HG03565 (cell line): ENCODE results near the gene SNX1.
"Not testable (repeated sequence)": the region's sequence is repeated elsewhere in the genome, so short reads cannot be mapped to it uniquely, and the experiment has no call there.

ENCODE experiments used
- ATAC-seq: cut with Tn5 transposase; IDR thresholded peaks from one replicate; pipeline ENCODE4 v1.9.1; 2021; ENCODE audit warnings: mild to moderate bottlenecking, moderate library complexity; ENCODE audit not compliant: unreplicated experiment

Gene SNX1, protein sequence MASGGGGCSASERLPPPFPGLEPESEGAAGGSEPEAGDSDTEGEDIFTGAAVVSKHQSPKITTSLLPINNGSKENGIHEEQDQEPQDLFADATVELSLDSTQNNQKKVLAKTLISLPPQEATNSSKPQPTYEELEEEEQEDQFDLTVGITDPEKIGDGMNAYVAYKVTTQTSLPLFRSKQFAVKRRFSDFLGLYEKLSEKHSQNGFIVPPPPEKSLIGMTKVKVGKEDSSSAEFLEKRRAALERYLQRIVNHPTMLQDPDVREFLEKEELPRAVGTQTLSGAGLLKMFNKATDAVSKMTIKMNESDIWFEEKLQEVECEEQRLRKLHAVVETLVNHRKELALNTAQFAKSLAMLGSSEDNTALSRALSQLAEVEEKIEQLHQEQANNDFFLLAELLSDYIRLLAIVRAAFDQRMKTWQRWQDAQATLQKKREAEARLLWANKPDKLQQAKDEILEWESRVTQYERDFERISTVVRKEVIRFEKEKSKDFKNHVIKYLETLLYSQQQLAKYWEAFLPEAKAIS

DNA sequence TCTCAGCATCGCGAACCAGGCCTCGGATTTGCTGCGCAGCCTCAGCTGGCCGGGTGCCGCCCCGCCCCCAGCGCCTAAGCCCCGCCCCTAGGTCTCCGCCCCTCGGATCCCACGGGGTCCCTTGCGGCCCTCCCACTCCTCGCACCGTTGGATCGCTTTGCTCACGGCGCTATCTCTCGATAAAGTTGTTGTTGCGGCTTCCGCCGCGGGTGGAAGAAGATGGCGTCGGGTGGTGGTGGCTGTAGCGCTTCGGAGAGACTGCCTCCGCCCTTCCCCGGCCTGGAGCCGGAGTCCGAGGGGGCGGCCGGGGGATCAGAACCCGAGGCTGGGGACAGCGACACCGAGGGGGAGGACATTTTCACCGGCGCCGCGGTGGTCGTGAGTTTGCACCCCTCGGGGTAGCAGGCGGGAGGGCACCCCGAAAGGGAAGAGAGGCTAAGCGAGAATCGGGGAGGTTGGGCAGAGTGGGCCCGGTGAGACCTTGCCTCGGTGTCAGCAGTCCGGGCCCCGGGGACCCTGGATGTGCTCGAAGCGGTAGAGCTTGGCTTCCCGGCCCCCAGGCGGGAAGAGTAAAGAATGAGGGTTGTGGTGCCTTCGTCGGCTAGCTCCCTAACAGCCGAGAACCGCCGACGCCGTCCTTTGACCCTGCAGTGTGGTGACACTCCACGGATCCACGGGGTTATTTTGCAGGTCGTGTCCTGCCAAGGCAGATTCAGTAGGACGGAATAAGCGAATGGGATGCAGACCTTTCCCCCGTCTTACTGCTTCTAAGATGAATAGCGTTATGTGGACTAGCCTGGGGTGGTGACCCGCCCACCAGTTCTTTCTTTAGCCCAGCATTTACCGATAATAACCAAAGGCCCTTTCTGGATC lies at the start of gene SNX1:
Gene SNX1, plus strand, starts transcription at position 188 of the 873 bp plus-strand sequence. Its CDS starts 32 bp downstream, at position 220.
- ATAC-seq = peak; percentile 39

DNA sequence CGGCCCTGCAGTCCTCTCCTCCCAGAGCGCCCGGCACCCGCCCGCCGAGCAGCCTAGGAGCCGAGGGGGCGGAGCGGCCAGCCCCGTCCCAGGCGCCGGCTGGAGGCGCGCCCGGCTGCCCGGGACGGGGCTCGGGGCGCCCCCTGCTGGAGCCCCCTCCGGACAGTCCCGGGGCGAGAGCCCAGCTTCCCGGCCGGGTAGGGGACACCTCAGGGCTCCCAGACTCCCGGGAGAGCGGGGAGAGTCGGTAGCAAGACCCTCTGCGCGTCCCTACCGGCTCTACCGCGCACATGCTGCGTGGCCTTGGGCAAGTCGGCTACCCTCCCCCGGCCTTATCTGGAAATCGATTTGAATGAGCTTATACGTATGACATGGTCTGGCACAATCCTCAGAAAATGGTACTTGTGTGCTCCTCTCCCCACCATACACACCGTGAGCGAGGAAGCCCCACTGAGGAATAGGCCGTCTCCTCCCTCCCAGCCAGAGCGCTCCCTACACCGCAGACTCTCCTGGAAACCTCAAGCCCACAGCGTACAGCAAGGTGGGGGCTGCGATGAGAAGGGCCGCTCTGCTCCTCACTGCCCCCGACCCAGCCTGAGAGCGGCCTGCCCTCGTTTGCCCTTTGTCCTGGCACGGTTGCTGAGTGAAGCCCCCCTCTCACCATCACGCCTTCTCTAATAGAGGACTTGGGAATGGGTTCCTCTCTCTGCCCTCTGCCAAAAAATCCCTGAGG lies 49.2 kb upstream of the SNX1 start, which contains the start of gene DAPK2:
Gene DAPK2, minus strand, starts transcription at position 65 of the 733 bp plus-strand sequence. CDS start 6,224 bp downstream, outside the sequence.
- ATAC-seq = no peak

DNA sequence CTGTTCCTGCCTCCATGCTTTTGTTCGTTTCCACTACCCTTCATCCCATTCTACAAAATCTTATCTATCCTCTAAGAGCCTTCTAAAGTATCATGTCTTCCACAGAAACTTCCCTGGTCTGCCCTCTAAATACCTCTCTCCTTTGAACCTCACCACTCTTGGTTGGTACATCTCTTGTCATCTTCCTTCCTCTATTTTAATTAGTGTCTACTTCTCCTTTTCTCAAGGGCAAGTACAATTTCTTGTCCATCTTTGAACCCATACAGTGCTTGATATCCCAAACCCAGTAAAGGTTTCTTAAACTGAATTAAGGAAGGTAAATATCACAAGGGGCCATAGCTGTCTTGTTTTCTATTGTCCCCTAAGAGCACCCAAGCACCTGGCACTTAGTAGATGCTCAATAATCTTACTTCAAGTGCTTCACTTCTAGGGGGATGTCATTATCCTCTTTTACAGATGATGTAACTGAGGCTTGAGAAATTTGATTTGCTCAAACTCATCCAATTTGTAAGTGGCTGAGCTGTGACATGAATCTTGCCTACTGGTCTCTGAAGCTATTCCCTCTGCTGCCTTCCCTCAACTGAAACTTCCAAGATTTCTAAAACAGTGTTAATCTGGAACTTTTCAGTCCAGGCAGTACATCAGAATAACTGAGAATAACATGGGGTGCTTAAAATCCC lies 46.9 kb upstream of the SNX1 start:
- no peak for ATAC-seq

DNA sequence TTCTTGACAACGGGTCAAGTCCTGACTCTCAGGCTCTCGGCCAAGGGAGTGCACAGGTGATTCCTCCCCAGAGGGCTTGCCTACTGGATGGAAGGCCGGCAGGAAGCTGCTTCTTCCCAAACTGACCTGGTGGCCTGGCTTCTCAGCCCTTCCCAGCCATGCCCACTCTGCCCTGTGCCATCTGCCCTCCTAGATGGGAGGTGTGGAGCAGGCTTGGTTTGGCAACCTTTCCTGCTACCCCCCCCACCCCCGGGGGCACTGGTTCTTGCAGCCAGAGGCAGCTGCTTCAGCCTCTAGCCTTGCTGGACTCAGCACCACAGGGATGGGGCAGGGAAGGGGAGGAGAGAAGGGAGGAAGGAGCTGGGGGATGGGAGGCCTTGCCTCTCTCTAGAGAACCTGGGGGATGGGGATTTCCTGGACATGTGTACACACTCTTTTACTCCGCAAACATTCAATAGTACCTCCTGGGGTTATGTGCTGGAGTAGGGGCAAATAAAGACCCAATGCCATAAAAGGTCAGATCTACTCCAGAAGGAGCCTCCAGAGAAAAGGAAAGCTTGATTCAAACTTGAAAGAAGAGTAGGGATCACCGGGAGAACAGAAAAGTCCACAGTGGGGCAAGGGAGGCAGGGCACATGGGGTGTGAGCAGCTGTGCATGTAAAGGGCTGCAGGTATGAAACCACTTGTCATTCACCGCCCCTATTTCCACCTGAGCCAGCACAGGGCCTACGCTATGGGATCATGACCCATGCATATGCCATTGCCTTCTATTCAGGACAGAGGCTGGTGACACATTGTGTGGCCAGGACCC lies 45.3 kb upstream of the SNX1 start:
- ATAC-seq = no peak

DNA sequence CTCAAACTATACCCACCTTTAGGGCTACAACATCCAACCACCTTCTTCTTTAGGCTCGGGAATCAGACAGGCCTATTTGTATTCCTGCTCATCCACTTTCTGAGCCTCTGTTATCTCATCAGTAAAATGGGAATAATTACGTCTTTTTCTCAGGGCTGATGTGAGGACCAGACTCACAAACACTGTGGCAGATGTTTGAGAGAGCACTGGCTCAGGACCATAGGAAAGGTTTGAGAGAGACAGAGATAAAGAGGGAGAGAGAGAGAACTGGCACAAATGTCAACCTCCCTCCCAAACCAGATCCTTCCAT lies 44.7 kb upstream of the SNX1 start:
- no peak for ATAC-seq

DNA sequence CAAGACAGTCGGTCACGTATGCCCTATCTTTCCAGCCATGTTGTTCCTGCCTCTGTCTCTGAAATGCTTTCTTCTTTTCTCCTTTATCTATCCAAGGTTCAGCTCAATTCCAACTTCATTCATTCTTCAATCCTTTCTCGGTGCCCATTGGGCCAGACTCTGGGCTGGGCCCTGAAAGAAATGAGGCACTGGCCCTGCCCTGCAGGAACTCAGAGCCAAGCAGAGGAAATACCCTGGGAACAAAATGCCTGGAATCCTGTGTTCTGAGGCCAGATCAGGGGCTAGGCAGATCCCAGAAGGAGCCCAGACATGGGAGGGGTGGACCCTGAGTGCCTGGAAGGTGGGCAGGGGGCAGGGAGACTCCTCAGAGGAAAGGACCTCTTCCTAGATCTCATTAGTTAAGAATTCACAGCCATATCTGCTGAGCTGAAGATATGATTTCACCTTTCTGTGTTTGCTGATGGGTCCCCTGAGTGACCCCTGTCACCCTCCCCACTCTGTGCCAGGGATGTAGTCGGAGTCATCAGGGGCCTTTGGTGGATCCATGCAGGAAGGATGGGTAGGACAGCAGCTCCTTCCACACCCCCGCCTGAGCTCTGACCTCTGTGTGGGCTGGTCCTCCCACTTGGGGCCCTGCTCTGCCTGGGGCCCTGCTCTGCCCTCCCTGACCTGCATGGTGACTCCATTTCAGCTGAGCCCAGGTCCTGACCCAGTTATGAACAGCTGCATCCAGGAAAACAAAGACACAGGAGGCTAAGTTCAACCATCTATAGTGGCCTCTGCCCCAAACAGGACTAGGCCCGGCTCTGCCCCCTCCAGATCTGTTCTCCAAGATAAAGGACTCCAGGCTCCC lies 44.1 kb upstream of the SNX1 start:
- no peak for ATAC-seq

DNA sequence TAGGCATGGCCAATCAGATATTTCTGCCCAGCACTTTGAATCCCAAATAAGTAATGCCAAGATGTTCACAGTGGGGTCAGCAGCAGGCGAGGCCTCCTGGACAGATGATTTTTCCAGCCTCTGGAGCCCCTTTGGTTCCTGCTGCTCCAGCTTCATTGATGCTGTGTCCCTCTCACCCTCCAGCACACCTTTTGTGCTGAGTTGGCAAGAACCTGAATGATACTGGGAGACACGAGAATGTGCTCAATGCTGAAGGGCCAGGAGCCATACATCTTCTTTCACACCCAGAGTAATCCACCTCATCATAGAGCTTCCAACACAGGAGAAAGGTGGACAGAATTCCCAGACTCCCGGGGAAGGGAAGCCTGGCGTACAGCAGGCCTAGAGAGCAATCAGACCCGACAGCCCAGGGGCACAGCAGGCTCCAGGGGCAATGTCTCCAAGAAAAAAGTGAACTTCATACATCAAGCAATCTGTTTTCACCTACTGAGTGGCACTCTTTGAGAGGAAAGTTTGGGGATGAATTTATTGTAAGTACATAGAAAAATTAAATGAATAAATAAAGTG lies 42.8 kb upstream of the SNX1 start:
- no peak for ATAC-seq

DNA sequence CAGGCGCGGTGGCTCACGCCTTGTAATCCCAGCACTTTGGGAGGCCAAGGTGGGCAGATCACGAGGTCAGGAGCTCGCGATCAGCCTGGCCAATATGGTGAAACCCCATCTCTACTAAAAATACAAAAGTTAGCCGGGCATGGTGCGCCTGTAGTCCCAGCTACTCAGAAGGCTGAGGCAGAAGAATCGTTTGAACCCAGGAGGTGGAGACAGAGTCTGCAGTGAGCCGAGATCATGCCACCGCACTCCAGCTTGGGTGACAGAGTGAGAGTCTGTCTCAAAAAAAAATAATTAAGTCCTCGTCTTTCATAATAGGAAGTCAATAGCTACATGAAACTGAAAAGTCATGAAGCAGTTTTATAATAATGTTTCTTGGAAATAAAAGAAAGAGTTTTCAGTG lies 42.1 kb upstream of the SNX1 start:
- ATAC-seq = not testable (repeated sequence)

DNA sequence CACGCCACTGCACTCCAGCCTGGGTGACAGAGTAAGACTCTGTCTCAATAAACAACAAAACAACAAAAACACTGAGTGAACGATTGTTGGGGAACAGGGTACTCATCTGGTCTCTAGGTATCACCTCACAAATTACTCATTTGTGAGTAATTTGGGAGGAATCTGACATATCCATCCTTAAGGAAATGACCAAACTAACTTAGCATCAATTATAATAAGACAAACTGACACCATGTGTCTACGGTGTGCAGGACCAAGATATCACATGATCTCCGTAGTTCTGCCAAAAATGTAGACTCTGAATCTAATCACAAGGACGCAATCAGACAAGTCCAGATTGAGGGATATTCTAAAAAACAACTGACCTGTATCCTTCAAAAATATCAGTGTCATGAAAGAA lies 37.5 kb upstream of the SNX1 start:
- ATAC-seq = no peak

DNA sequence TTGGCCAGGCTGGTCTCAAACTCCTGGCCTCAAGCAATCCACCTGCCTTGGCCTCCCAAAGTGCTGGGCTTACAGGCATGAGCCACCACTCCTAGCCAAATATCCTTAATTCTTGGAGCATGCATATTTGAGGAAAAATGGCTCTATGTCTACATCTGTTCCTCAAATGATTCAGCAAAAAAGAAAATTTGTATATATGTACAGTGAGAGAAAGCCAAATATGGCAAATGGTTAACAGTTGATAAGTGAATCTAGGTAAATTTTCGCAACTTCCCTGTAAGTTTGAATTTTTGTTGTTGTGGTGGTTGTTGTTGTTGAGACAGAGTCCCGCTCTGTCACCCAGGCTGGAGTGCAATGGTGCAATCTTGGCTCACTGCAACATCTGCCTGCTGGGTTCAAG lies 36.7 kb upstream of the SNX1 start:
- ATAC-seq = not testable (repeated sequence)

DNA sequence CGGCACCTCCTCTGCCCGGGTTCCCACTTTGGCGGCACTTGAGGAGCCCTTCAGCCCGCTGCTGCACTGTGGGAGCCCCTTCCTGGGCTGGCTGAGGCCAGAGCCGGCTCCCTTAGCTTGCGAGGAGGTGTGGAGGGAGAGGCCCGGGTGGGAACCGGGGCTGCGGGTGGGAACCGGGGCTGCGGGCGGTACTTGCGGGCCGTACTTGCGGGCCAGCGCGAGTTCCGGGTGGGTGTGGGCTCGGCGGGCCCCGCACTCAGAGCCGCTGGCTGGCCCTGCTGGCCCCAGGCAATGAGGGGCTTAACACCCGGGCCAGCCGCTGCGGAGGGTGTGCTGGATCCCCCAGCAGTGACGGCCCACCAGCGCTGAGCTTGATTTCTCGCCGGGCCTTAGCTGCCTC lies 35.1 kb upstream of the SNX1 start:
- no peak for ATAC-seq

DNA sequence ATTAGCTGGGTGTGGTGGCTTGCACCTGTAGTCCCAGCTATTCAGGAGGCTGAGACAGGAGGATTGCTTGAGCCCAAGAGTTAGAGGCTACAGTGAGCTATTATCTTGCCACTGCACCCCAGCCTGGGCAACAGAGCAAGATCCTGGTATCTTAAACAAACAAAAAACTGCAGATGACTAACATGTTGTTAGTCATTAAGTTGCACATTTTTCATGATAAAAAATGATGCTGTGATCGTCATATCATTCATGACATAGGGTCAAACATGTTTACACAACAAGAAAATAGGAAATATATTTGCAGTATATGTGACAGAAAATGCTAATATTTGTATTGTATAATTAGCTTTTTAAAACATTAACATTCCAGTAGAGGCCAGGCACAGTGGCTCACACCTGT lies 29.3 kb upstream of the SNX1 start:
- no peak for ATAC-seq

DNA sequence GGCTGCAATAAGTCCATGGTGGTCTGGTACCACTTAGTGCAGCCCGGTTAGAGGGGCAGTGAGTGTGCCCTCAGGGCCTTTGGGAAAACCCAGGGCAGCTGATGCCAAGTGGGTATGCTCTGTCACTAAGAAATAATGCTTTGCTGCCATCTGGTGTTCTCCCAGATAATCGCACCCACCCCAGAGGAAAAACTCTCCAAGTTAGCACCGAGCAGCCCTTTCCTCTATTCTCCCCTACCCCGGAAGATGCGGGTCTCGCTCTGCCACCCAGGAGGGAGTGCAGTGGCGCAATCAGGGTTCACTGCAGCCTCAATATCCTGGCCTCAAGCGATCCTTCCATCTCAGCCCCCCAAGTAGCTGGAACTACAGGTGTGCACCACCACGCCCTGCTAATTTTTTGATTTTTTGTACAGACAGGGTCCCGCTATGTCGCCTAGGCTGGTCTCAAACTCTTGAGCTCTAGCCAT lies 28.2 kb upstream of the SNX1 start:
- no peak for ATAC-seq

DNA sequence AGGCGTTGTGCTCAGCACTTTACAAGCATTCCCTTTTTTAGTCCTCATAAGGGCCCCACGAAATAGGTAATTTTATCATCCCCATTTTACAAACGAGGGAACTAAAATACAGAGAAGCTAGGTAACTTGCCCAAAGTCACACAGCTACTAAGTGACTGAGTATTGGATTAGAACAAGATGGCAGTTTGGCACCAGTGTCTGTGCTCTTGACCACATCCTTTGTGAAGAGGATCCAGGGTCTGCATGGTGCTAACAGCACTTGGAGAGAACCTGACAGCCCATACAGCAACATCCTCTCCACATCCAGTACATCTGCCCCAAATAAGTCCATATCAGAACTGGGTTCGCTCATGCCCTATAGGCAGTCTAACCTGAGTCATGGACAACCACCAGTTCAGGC lies 27.6 kb upstream of the SNX1 start:
- no peak for ATAC-seq

DNA sequence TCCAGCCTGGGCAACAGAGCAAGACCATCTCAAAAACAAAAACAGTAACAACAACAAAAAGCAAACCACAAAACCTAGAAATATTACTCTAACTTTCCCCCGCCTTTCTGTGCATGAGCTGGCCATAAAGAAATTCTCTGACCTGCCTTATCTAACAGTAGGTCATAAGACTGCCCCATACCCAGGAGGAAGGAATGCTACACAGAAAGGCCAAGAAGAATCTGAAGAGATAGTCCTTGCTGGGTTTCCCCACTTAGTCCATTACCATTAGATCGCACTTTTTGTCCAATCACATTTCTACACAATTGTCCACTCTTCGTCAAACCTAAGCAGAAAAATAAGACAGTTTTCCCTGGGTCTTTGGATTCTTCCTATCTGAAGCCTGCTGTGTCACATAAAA lies 25.7 kb upstream of the SNX1 start:
- no peak for ATAC-seq

DNA sequence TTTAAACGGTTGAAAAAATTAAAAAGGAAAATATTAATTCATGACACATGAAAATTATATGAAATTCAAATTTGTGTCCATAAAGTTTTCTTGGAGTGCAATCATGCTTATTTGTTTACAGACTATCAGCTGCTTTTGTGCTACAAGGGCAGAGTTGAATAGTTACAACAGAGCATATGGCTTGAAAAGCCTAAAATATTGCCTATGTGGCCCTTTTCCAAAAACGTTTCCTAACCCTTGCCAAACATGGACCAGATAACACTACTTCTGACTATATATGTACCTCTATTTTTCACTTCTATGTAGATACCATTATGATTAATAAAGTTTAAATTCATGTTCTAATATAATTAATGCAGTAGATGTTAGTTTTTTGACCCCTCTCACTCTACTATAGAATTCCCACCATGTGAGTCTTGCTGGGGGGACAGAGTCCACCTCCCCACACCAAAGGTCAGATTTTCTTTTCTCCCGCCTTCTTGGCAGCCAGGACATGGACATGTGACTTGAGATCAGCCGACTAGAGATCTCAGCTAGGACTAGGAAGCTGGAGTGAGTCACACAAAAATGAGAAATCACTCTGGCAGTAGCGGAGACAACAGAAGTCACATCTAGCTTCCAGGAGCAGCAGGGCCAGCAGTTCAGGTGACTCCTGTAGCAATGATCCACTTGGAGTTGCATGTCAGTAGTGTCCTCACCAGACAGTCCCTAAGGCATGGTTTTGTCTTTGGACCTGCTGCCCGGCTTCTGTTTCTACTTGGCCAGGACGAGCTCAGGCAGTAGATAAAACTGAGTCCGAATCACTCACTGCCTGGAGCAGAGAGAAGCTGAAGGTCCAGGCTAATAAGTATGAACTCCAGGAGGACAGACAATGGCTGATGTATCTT lies 24.6 kb upstream of the SNX1 start:
- ATAC-seq = no peak
